Naive thymus-derived CD4-positive, alpha-beta T cell (primary cell): ENCODE measurements around the gene MACROD2. TPM values are rescaled to one million over a fixed set of nuclear protein-coding genes. Genes with fewer than 3 reads are reported as not detected.

ENCODE experiments used
- ATAC-seq: fragments of 150-1000 bp; cut with Tn5 transposase; 2 replicates; pipeline ENCODE4 v1.10.0; 2021; ENCODE audit warnings: mild to moderate bottlenecking, moderate library complexity
- CTCF ChIA-PET: fragments of 350-600 bp; sonication (Branson Sonifier 250); formaldehyde crosslinking; loops from one replicate; lab custom pipeline; 2021; ENCODE audit warnings: antibody characterized with exemption; lab: Charles Lee
- POLR2A ChIA-PET: fragments of 350-600 bp; sonication (Branson Sonifier 250); formaldehyde crosslinking; loops from one replicate; lab custom pipeline; 2021; ENCODE audit warnings: antibody characterized with exemption, inconsistent platforms; lab: Charles Lee
- DNase-seq, 9 donors: peaks; one replicate each; pipeline versions ENCODE4 v3.0.0 to v3.0.0-alpha.2; 2020 to 2022; ENCODE audit warnings: mixed read lengths in 1 of 9
- H3K27ac ChIP-seq: one replicate; pipeline ENCODE4 v1.7.0; 2013; ENCODE audit warnings: mild to moderate bottlenecking, low read depth, low read length, moderate library complexity
- H3K27me3 ChIP-seq, 2 donors: one replicate each; pipeline ENCODE4 v1.7.0; 2013; ENCODE audit warnings: low read length in 2 of 2, mild to moderate bottlenecking in 2 of 2, moderate library complexity in 2 of 2; ENCODE audit not compliant: control insufficient read depth in 2 of 2, insufficient read depth in 2 of 2
- H3K36me3 ChIP-seq, 3 experiments: 1 replicate in 2 of 3; 2 replicates in 1 of 3; pipeline ENCODE4 v1.7.0; 2013; ENCODE audit warnings: low read length in 3 of 3, mild to moderate bottlenecking in 3 of 3, moderate library complexity in 1 of 3; ENCODE audit not compliant: insufficient read depth in 3 of 3, control insufficient read depth in 2 of 3
- H3K4me1 ChIP-seq, 2 donors: one replicate each; pipeline ENCODE4 v1.7.0; 2013; ENCODE audit warnings: low read length in 2 of 2, mild to moderate bottlenecking in 2 of 2, moderate library complexity in 1 of 2; ENCODE audit not compliant: control insufficient read depth in 2 of 2, insufficient read depth in 2 of 2
- H3K4me3 ChIP-seq: 2 replicates; pipeline ENCODE4 v1.7.0; 2013; ENCODE audit warnings: mild to moderate bottlenecking, low read length
- H3K9me3 ChIP-seq, 3 experiments: 1 replicate in 2 of 3; 2 replicates in 1 of 3; pipeline ENCODE4 v1.7.0; 2013; ENCODE audit warnings: low read length in 3 of 3; ENCODE audit not compliant: control insufficient read depth in 2 of 3
- H3K27ac Mint-ChIP-seq, 9 donors: one replicate each; pipeline ENCODE4 v1.8.0; 2020 to 2022; ENCODE audit warnings: mixed read lengths in 9 of 9, mild to moderate bottlenecking in 8 of 9, moderate library complexity in 5 of 9, inconsistent platforms in 2 of 9
- H3K27me3 Mint-ChIP-seq, 5 donors: one replicate each; pipeline ENCODE4 v1.8.0; 2021 to 2022; ENCODE audit warnings: mixed read lengths in 5 of 5, mild to moderate bottlenecking in 1 of 5
- H3K36me3 Mint-ChIP-seq, 5 donors: one replicate each; pipeline ENCODE4 v1.8.0; 2020 to 2022; ENCODE audit warnings: mixed read lengths in 5 of 5, mild to moderate bottlenecking in 3 of 5, inconsistent platforms in 1 of 5
- H3K4me1 Mint-ChIP-seq, 7 donors: one replicate each; pipeline ENCODE4 v1.8.0; 2020 to 2022; ENCODE audit warnings: mixed read lengths in 7 of 7, mild to moderate bottlenecking in 3 of 7, inconsistent platforms in 1 of 7
- H3K4me3 Mint-ChIP-seq, 10 donors: one replicate each; pipeline ENCODE4 v1.8.0; 2020 to 2022; ENCODE audit warnings: mild to moderate bottlenecking in 10 of 10, mixed read lengths in 10 of 10, moderate library complexity in 6 of 10, inconsistent platforms in 2 of 10
- H3K9me3 Mint-ChIP-seq, 11 donors: one replicate each; pipeline ENCODE4 v1.8.0; 2020 to 2022; ENCODE audit warnings: mixed read lengths in 11 of 11, mild to moderate bottlenecking in 4 of 11, inconsistent platforms in 1 of 11, moderate library complexity in 1 of 11
- intact Hi-C, 2 donors: fragments of 100-400 bp; cut with micrococcal nuclease; formaldehyde crosslinking; loops; one replicate each; pipeline ENCODE4 v1.15.1; 2023
- polyA plus RNA-seq, 2 donors: library from polyadenylated mRNA; unstranded; fragments of 300-500 nt; fragmentation: Illumina TruSeq; gene quantifications; one replicate each; pipeline ENCODE4 v1.2.3, GENCODE V29; 2021
- total RNA-seq, 6 experiments: library from RNA in 5 of 6; stranded (reverse) in 5 of 6; gene quantifications; 1 replicate in 5 of 6; 2 replicates in 1 of 6; pipeline ENCODE4 v1.2.3 and lab custom pipeline; 2021 to 2026

The MACROD2 gene
- total and polyA plus RNA-seq, 7 experiments from 2014 or later: 0.27 to 0.86 (median 0.34) TPM; not detected in 4

GRCh38 chr20:15991279-15991678 is 1996.0 kb downstream of the MACROD2 start:
- H3K9me3 ChIP-seq: no peaks in the 10 kb centered on the region
- intact Hi-C loops: no loop called here

DNA sequence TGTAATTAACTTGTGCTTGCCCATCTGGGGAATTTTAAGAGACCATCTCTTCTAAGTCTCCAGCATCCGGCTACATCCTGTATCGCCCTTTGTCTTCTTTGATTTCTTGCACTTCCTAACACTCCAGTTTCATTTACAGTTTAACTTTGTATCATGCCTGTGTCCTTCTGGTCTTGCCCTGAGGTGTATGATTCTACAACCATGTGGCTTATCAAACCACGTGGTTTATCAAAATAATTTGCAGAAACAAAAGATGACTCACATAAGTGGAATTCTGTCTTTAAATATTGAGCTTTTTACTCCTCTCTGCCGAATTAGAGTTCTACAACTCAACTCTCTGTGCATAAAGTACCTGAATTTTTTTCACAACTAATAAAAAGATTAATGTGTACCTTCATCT is 1997.2 kb downstream of the MACROD2 start:
- intact Hi-C loops: no loop called here
- Mint-ChIP-seq H3K4me3 (no peak overlapping the region), H3K27ac (no peak overlapping the region), H3K36me3 (no peaks in the 10 kb centered on the region), H3K9me3 (peaks cover 0 to 16% (median 8%) of the 10 kb centered on the region in 11 donors), H3K27me3 (no peaks in the 10 kb centered on the region), H3K4me1 (no peaks in the 10 kb centered on the region)
- DNase-seq (no peak), ATAC-seq (no peak)
- Histone ChIP-seq H3K36me3 (no peaks in the 10 kb centered on the region), H3K4me1 (no peaks in the 10 kb centered on the region), H3K27ac (no peak overlapping the region), H3K27me3 (no peaks in the 10 kb centered on the region), H3K4me3 (no peak overlapping the region), H3K9me3 (peaks cover 0 to 4% (median 0%) of the 10 kb centered on the region in 3 experiments)
- ChIA-PET CTCF (no interaction called here), POLR2A (no interaction called here)

More at GRCh38 chr20:15991279-15991678, 1996.0 kb downstream of the MACROD2 start:
- no peak overlapping the region for H3K27ac Mint-ChIP-seq
- ChIA-PET CTCF (no interaction called here), POLR2A (no interaction called here)
- Histone ChIP-seq H3K4me1 (no peaks in the 10 kb centered on the region), H3K36me3 (no peaks in the 10 kb centered on the region), H3K27me3 (no peaks in the 10 kb centered on the region), H3K4me3 (no peak overlapping the region), H3K27ac (no peak overlapping the region)
- no peaks in the 10 kb centered on the region for H3K36me3 Mint-ChIP-seq
- peaks cover 0 to 6% (median 3%) of the 10 kb centered on the region in 11 donors for H3K9me3 Mint-ChIP-seq
- H3K27me3 Mint-ChIP-seq: no peaks in the 10 kb centered on the region
- no peaks in the 10 kb centered on the region for H3K4me1 Mint-ChIP-seq
- DNase-seq: no peak
- no peak overlapping the region for H3K4me3 Mint-ChIP-seq
- no peak for ATAC-seq

GRCh38 chr20:16000112-16000511 is 2004.8 kb downstream of the MACROD2 start:
- Mint-ChIP-seq H3K9me3 (peaks cover 10 to 55% (median 25%) of the 10 kb centered on the region in 11 donors), H3K4me3 (no peak overlapping the region), H3K27me3 (peaks cover 0 to 5% (median 0%) of the 10 kb centered on the region in 5 donors), H3K27ac (no peak overlapping the region), H3K4me1 (no peaks in the 10 kb centered on the region), H3K36me3 (peaks cover 0 to 4% (median 0%) of the 10 kb centered on the region in 5 donors)
- Histone ChIP-seq H3K4me3 (no peak overlapping the region), H3K9me3 (peaks cover 0 to 4% (median 0%) of the 10 kb centered on the region in 3 experiments), H3K36me3 (no peaks in the 10 kb centered on the region), H3K27me3 (no peaks in the 10 kb centered on the region), H3K27ac (no peak overlapping the region), H3K4me1 (no peaks in the 10 kb centered on the region)
- ATAC-seq (no peak), DNase-seq (no peak)
- ChIA-PET CTCF (no interaction called here), POLR2A (no interaction called here)
- intact Hi-C loops: no loop called here

- intact Hi-C loops: no loop called here
These were observed 2006.0 kb downstream of the MACROD2 start for GRCh38 chr20:16001286-16001685.

DNA sequence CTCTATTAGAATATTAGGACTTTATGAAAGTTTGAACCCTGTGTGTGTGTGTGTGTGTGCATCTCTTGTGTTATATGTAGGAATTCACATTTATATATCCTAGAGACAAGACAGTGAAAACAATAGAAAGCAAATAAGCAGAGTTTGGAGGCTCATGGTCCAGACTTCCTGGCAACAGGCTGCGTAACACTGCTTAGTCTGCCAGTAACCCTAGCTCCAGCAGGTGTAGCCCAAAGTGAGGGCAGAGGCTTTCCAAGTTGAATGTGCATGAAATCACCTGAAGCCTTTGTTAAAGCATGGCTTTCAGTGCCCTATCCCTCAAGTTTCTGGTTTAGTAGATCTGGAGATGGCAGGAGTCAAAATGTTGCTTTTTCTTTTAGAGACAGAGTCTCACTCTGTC is 2008.0 kb downstream of the MACROD2 start:
- ChIA-PET CTCF (no interaction called here), POLR2A (no interaction called here)
- Mint-ChIP-seq H3K27ac (no peak overlapping the region), H3K9me3 (peaks cover 0 to 32% (median 12%) of the 10 kb centered on the region in 11 donors), H3K4me3 (no peak overlapping the region), H3K4me1 (no peaks in the 10 kb centered on the region), H3K36me3 (peaks cover 0 to 4% (median 0%) of the 10 kb centered on the region in 5 donors), H3K27me3 (peaks cover 0 to 5% (median 0%) of the 10 kb centered on the region in 5 donors)
- no peaks in the 10 kb centered on the region for H3K9me3 ChIP-seq
- no peaks in the 10 kb centered on the region for H3K36me3 ChIP-seq
- no peak for DNase-seq
- intact Hi-C loops: no loop called here
- no peak overlapping the region for H3K4me3 ChIP-seq
- no peak for ATAC-seq
- no peak overlapping the region for H3K27ac ChIP-seq
- H3K4me1 ChIP-seq: no peaks in the 10 kb centered on the region
- H3K27me3 ChIP-seq: no peaks in the 10 kb centered on the region

More at GRCh38 chr20:16001286-16001685, 2006.0 kb downstream of the MACROD2 start:
- H3K4me1 ChIP-seq: no peaks in the 10 kb centered on the region
- H3K36me3 ChIP-seq: no peaks in the 10 kb centered on the region
- H3K27me3 ChIP-seq: no peaks in the 10 kb centered on the region
- Mint-ChIP-seq H3K4me3 (no peak overlapping the region), H3K36me3 (peaks cover 0 to 4% (median 0%) of the 10 kb centered on the region in 5 donors), H3K9me3 (peaks cover 9 to 49% (median 20%) of the 10 kb centered on the region in 11 donors), H3K27me3 (peaks cover 0 to 5% (median 0%) of the 10 kb centered on the region in 5 donors), H3K4me1 (no peaks in the 10 kb centered on the region), H3K27ac (no peak overlapping the region)
- POLR2A ChIA-PET: no interaction called here
- no peak for DNase-seq
- H3K9me3 ChIP-seq: peaks cover 0 to 4% (median 0%) of the 10 kb centered on the region in 3 experiments
- CTCF ChIA-PET: no interaction called here
- no peak overlapping the region for H3K4me3 ChIP-seq
- ATAC-seq: no peak
- no peak overlapping the region for H3K27ac ChIP-seq

GRCh38 chr20:16004108-16004854 is 2009.0 kb downstream of the MACROD2 start:
- no peak overlapping the region for H3K27ac Mint-ChIP-seq
- no peaks in the 10 kb centered on the region for H3K4me1 Mint-ChIP-seq
- Histone ChIP-seq H3K36me3 (no peaks in the 10 kb centered on the region), H3K9me3 (no peaks in the 10 kb centered on the region), H3K4me1 (no peaks in the 10 kb centered on the region), H3K27ac (no peak overlapping the region), H3K27me3 (no peaks in the 10 kb centered on the region), H3K4me3 (no peak overlapping the region)
- ChIA-PET POLR2A (no interaction called here), CTCF (no interaction called here)
- H3K9me3 Mint-ChIP-seq: peaks cover 0 to 25% (median 7%) of the 10 kb centered on the region in 11 donors
- peaks cover 0 to 2% (median 0%) of the 10 kb centered on the region in 5 donors for H3K36me3 Mint-ChIP-seq
- intact Hi-C loops: no loop called here
- no peak for ATAC-seq
- no peak overlapping the region for H3K4me3 Mint-ChIP-seq
- DNase-seq: no peak
- H3K27me3 Mint-ChIP-seq: peaks cover 0 to 5% (median 0%) of the 10 kb centered on the region in 5 donors
